Measurements from ENCODE around the gene SH2D3A.

The SH2D3A gene

DNA sequence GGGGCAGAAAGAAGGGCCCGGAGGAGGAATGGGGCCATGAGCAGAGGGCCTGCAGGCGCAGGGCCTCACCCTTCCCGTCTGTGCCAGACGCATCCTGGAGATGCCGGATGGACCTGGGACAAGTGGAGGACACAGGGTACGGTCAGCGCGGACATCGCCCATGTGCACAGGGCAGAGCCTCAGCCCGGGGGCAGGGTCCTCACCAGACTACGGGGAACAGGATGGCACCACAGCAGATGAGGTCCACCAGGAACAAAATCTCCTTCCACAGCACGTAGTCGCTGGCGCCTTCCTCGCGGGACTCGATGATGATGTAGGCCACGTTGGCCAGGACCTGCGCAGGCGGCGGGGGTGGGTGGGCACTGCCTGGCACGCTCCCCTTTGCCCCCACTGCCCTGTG is 35.4 kb downstream of the SH2D3A start (continued):
- no peak for TF ChIP-seq ZNF341 (tag by site-specific recombination; IDR thresholded peaks at IDR 0.05; ENCODE audit: low read depth)
- no peak for TF ChIP-seq ZNF266 (tag by site-specific recombination; IDR thresholded peaks at IDR 0.05; ENCODE audit: low read depth)
- TF ChIP-seq ZNF701 (tag by site-specific recombination; IDR thresholded peaks at IDR 0.05) = no peak
- no peak for TF ChIP-seq ZNF621 (tag by site-specific recombination; IDR thresholded peaks at IDR 0.05)
- TF ChIP-seq ZNF791 (tag by site-specific recombination; IDR thresholded peaks at IDR 0.05) = no peak
- TF ChIP-seq ZNF623 (tag by site-specific recombination; IDR thresholded peaks at IDR 0.05) = no peak
- TF ChIP-seq TCF7L2 (IDR thresholded peaks at IDR 0.05; ENCODE audit: borderline replicate concordance, low read depth, low read length) = no peak
- TF ChIP-seq, protein P1, sequence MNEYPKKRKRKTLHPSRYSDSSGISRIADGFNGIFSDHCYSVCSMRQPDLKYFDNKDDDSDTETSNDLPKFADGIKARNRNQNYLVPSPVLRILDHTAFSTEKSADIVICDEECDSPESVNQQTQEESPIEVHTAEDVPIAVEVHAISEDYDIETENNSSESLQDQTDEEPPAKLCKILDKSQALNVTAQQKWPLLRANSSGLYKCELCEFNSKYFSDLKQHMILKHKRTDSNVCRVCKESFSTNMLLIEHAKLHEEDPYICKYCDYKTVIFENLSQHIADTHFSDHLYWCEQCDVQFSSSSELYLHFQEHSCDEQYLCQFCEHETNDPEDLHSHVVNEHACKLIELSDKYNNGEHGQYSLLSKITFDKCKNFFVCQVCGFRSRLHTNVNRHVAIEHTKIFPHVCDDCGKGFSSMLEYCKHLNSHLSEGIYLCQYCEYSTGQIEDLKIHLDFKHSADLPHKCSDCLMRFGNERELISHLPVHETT (tag by site-specific recombination; IDR thresholded peaks at IDR 0.05) = no peak
- no peak for TF ChIP-seq HOXD13 (CRISPR knock-in tag; IDR thresholded peaks at IDR 0.05; ENCODE audit: borderline replicate concordance)

DNA sequence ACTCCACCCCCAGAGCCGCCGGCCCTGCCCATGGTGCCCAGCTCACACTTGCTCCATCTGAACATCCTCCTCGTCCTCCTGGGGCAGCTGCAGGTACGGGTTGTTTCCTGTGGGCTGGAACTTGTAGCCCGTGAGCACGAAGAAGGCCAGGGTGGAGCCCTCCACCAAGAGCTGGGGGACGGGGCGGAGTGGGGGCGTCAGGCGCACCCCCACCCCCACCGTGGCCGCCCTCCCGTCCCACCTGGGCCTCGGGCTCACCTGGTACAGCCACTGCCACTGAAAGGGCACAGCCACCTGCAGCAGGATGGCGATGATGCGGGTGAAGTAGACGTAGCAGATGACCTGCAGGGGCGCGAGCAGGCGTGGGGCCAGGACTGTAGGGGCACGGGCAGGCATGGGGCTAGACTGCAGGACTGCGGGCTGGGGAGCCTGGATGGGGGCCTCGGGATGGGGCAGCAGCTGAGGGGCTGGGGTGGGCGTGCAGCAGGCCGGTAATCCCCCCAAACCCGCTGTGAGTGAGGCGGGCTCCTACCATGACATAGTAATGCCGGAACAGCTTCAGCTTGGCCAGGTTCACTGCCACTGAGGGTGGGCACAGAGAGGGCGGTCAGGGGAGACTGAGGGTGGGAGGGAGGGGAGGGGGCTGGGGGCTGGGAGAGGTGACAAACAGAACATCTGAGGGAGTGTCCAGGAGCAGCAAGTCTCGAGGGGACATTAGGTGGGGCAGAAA is 36.1 kb downstream of the SH2D3A start:
- peaks cover 0 to 23% of the 10 kb centered on the region in 2 experiments; a peak in 2 of 3 replicates for H3K36me3 ChIP-seq (ENCODE audit: control insufficient read depth in 2 of 2, insufficient read depth in 1 of 2, low read length in 2 of 2)
- POLR2A ChIA-PET = no interaction called here
- H3K27ac ChIP-seq (ENCODE audit: extremely low read depth, low read depth, low read length) = no peak overlapping the region
- no peak overlapping the region for H3K4me3 ChIP-seq (ENCODE audit: low read depth, low read length)
- CTCF ChIA-PET = interaction anchor here (1.5 kb wide), 1 partner anchor 132 kb away, joined by 3 read pairs; no protein-coding TSS in a partner anchor
- no peaks in the 10 kb centered on the region for H3K4me1 ChIP-seq (ENCODE audit: control insufficient read depth, insufficient read depth, low read length)
- no peaks in the 10 kb centered on the region for H3K9me3 ChIP-seq (ENCODE audit: control insufficient read depth, insufficient read depth, low read depth, low read length)
- TF ChIP-seq ZFP41 (tag by site-specific recombination; IDR thresholded peaks at IDR 0.05; ENCODE audit: borderline replicate concordance) (no peak), ZNF548 (tag by site-specific recombination; IDR thresholded peaks at IDR 0.05) (no peak), ZNF311 (tag by site-specific recombination; IDR thresholded peaks at IDR 0.05; ENCODE audit: borderline replicate concordance) (no peak), ZNF37A (tag by site-specific recombination; IDR thresholded peaks at IDR 0.05) (no peak), RBAK (tag by site-specific recombination; IDR thresholded peaks at IDR 0.05) (no peak), PRDM1 (tag by site-specific recombination; IDR thresholded peaks at IDR 0.05) (no peak), ZNF521 (tag by site-specific recombination; IDR thresholded peaks at IDR 0.05) (no peak), ZBTB7A (tag by site-specific recombination; IDR thresholded peaks at IDR 0.05; ENCODE audit: low read depth) (no peak), ZNF658 (tag by site-specific recombination; IDR thresholded peaks at IDR 0.05) (no peak)
- TF ChIP-seq, protein P2, sequence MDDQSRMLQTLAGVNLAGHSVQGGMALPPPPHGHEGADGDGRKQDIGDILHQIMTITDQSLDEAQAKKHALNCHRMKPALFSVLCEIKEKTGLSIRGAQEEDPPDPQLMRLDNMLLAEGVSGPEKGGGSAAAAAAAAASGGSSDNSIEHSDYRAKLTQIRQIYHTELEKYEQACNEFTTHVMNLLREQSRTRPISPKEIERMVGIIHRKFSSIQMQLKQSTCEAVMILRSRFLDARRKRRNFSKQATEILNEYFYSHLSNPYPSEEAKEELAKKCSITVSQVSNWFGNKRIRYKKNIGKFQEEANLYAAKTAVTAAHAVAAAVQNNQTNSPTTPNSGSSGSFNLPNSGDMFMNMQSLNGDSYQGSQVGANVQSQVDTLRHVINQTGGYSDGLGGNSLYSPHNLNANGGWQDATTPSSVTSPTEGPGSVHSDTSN (CRISPR knock-in tag; IDR thresholded peaks at IDR 0.05) = no peak
- TF ChIP-seq, protein P3, sequence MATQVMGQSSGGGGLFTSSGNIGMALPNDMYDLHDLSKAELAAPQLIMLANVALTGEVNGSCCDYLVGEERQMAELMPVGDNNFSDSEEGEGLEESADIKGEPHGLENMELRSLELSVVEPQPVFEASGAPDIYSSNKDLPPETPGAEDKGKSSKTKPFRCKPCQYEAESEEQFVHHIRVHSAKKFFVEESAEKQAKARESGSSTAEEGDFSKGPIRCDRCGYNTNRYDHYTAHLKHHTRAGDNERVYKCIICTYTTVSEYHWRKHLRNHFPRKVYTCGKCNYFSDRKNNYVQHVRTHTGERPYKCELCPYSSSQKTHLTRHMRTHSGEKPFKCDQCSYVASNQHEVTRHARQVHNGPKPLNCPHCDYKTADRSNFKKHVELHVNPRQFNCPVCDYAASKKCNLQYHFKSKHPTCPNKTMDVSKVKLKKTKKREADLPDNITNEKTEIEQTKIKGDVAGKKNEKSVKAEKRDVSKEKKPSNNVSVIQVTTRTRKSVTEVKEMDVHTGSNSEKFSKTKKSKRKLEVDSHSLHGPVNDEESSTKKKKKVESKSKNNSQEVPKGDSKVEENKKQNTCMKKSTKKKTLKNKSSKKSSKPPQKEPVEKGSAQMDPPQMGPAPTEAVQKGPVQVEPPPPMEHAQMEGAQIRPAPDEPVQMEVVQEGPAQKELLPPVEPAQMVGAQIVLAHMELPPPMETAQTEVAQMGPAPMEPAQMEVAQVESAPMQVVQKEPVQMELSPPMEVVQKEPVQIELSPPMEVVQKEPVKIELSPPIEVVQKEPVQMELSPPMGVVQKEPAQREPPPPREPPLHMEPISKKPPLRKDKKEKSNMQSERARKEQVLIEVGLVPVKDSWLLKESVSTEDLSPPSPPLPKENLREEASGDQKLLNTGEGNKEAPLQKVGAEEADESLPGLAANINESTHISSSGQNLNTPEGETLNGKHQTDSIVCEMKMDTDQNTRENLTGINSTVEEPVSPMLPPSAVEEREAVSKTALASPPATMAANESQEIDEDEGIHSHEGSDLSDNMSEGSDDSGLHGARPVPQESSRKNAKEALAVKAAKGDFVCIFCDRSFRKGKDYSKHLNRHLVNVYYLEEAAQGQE (tag by site-specific recombination; IDR thresholded peaks at IDR 0.05) = no peak
- TF ChIP-seq, protein P4, sequence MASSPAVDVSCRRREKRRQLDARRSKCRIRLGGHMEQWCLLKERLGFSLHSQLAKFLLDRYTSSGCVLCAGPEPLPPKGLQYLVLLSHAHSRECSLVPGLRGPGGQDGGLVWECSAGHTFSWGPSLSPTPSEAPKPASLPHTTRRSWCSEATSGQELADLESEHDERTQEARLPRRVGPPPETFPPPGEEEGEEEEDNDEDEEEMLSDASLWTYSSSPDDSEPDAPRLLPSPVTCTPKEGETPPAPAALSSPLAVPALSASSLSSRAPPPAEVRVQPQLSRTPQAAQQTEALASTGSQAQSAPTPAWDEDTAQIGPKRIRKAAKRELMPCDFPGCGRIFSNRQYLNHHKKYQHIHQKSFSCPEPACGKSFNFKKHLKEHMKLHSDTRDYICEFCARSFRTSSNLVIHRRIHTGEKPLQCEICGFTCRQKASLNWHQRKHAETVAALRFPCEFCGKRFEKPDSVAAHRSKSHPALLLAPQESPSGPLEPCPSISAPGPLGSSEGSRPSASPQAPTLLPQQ (tag by site-specific recombination; IDR thresholded peaks at IDR 0.05) = no peak
- TF ChIP-seq, protein P5, sequence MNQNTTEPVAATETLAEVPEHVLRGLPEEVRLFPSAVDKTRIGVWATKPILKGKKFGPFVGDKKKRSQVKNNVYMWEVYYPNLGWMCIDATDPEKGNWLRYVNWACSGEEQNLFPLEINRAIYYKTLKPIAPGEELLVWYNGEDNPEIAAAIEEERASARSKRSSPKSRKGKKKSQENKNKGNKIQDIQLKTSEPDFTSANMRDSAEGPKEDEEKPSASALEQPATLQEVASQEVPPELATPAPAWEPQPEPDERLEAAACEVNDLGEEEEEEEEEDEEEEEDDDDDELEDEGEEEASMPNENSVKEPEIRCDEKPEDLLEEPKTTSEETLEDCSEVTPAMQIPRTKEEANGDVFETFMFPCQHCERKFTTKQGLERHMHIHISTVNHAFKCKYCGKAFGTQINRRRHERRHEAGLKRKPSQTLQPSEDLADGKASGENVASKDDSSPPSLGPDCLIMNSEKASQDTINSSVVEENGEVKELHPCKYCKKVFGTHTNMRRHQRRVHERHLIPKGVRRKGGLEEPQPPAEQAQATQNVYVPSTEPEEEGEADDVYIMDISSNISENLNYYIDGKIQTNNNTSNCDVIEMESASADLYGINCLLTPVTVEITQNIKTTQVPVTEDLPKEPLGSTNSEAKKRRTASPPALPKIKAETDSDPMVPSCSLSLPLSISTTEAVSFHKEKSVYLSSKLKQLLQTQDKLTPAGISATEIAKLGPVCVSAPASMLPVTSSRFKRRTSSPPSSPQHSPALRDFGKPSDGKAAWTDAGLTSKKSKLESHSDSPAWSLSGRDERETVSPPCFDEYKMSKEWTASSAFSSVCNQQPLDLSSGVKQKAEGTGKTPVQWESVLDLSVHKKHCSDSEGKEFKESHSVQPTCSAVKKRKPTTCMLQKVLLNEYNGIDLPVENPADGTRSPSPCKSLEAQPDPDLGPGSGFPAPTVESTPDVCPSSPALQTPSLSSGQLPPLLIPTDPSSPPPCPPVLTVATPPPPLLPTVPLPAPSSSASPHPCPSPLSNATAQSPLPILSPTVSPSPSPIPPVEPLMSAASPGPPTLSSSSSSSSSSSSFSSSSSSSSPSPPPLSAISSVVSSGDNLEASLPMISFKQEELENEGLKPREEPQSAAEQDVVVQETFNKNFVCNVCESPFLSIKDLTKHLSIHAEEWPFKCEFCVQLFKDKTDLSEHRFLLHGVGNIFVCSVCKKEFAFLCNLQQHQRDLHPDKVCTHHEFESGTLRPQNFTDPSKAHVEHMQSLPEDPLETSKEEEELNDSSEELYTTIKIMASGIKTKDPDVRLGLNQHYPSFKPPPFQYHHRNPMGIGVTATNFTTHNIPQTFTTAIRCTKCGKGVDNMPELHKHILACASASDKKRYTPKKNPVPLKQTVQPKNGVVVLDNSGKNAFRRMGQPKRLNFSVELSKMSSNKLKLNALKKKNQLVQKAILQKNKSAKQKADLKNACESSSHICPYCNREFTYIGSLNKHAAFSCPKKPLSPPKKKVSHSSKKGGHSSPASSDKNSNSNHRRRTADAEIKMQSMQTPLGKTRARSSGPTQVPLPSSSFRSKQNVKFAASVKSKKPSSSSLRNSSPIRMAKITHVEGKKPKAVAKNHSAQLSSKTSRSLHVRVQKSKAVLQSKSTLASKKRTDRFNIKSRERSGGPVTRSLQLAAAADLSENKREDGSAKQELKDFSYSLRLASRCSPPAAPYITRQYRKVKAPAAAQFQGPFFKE (tag by site-specific recombination; IDR thresholded peaks at IDR 0.05; ENCODE audit: borderline replicate concordance) = no peak
- TF ChIP-seq, protein P6, sequence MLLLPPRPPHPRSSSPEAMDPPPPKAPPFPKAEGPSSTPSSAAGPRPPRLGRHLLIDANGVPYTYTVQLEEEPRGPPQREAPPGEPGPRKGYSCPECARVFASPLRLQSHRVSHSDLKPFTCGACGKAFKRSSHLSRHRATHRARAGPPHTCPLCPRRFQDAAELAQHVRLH (tag by site-specific recombination; IDR thresholded peaks at IDR 0.05) = no peak

All from HEK293 (cell line).